Omental fat pad (tissue), 4 donors: Measurements from ENCODE around the gene RAN. TPM values are rescaled to one million over a fixed set of nuclear protein-coding genes. Genes with fewer than 3 reads are reported as not detected.
A peak's percentile ranks its signal among the peaks of the same experiment; 100 is the strongest.
"Not testable (repeated sequence)": the region's sequence is repeated elsewhere in the genome, so short reads cannot be mapped to it uniquely, and the experiment has no call there.

Source experiments
- ATAC-seq: fragments of 150-250 bp; one replicate; pipeline ENCODE4 v1.9.1; 2016; ENCODE audit warnings: mild to moderate bottlenecking, moderate library complexity; ENCODE audit not compliant: low FRiP score
- DNase-seq: peaks from one replicate; pipeline ENCODE4 v3.0.0-alpha.2; 2019; ENCODE audit warnings: low spot score
- total RNA-seq, 4 donors: library from RNA; depleted of rRNA; stranded (reverse); fragments of >200 nt; gene quantifications; one replicate each; pipeline ENCODE4 v1.1.0, GENCODE V29; 2016
- TF ChIP-seq, protein P1 (sequence below), 3 donors: fragments of 450-650 bp; IDR thresholded peaks; one replicate each; pipeline ENCODE4 v1.5.1; 2016 to 2017; ENCODE audit warnings: antibody characterized with exemption in 3 of 3, mild to moderate bottlenecking in 3 of 3, moderate library complexity in 2 of 3

The RAN gene
- total RNA-seq, 4 donors from 2014 or later: 159 to 468 (median 228) TPM

DNA sequence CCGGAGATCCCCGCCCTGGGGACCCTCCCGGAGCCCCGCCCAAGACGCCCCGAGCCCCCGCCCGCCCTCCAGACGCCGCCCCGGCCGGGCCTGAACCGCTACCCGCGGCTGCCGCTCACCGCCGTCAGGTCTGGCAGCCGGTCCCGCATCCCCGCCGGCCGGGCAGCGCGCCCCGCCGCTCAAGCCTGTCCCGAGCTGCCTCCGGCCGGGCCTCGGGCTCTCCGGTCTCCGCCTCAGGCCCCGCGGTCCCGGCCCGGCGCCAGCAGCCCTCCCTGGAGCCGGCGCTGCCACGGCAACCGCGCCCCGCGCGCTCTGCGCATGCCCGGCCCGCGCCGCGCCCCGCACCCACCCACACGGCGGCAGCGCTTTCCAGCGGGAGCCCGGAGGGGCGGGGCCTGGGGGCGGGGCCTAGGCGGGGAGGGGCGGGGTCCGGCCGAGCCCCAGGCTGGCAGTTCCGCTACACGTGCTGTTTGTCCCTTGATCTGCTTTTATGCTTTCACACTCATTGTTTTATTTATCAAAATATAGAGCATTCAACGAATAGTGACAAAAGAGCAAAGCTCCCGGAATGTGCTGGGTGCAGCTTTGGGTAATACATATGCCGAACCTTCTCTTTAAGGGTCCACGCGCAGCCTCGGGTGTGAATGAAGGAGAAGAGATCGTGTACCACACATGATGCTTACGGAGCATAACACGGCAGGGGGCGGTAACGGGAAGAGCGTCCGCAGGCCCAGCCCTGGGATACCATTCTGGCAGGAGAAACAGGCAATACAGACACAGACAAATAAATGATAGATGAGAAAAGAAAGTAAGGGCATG, 32.7 kb upstream of the RAN start, which contains the start of gene STX2:
TSS of gene STX2 (minus strand) at position 300 of the 819 bp plus-strand sequence. CDS start at position 149, 151 bp downstream.
- DNase-seq (peak; percentile 70), ATAC-seq (peak; percentile 97)
- TF ChIP-seq, protein P1, sequence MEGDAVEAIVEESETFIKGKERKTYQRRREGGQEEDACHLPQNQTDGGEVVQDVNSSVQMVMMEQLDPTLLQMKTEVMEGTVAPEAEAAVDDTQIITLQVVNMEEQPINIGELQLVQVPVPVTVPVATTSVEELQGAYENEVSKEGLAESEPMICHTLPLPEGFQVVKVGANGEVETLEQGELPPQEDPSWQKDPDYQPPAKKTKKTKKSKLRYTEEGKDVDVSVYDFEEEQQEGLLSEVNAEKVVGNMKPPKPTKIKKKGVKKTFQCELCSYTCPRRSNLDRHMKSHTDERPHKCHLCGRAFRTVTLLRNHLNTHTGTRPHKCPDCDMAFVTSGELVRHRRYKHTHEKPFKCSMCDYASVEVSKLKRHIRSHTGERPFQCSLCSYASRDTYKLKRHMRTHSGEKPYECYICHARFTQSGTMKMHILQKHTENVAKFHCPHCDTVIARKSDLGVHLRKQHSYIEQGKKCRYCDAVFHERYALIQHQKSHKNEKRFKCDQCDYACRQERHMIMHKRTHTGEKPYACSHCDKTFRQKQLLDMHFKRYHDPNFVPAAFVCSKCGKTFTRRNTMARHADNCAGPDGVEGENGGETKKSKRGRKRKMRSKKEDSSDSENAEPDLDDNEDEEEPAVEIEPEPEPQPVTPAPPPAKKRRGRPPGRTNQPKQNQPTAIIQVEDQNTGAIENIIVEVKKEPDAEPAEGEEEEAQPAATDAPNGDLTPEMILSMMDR (IDR thresholded peaks at IDR 0.05): no peak

DNA sequence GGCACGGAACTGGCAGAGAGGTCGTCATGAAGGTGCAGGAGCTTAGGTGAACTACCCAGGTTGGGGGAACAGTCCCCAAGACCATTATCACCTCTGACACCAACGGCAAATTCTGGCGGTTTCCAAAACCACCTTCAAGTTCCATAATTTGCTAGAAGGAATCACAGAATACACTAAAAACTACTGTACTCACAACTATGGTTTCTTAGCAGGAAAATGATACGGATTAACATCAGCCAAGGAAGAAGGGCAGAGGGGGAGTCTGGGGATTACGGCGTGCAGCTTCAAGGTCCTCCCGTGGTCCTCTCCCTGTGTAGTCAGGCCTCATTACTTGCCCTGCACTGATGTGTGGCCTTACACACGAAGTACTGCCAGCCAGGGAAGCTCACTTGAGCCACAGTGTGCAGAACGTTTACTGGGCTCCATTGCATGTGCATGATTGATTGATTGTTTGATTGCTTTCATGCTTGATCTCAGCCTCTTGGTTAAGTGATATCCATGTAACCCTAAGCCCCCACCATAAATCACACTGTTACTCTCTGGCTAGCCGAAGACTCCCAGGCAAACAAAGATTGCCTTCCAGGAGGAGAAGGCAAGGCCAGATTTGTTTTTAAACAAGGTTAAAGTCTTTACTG, 32.0 kb upstream of the RAN start:
- TF ChIP-seq, protein P1 (IDR thresholded peaks at IDR 0.05): no peak
- DNase-seq: no peak

DNA sequence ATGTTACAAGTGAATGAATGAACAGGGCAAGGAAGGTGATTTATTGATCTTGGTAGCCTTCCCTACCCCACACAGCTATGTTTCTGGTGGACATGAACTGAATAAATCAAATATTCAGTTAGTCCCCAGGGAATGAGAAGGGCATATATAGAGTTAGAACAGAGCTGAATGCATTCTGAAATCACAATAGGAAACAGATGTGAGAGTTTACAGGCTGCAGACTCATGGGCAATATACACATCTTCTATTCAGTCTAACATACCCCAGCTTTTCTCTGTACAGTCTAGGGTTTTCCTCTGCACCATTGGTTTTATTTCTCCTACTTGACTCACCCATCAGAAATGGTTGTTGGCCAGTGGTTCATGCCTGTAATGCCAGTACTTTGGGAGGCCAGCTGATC, 25.5 kb upstream of the RAN start:
- TF ChIP-seq, protein P1 (IDR thresholded peaks at IDR 0.05): no peak
- DNase-seq (no peak), ATAC-seq (no peak)

More for the DNA sequence above, 32.0 kb upstream of the RAN start:
- no peak for ATAC-seq

DNA sequence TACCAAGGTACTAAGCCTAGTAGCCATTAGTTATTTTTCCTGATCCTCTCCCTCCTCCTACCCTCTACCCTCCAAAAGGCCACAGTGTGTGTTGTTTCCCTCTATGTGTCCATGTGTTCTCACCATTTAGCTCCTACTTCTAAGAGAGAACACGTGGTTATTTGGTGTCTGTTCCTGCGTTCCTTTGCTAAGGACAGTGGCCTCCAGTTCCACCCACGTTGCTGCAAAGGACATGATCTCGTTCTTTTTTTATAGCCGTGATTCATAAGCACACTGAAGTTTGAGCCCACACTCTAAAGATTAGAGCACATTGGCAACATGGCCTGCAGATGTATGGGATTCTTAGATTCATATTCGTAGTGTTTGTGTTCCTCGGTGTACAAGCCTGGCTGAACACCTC, 24.8 kb upstream of the RAN start:
- ATAC-seq: no peak
- no peak for DNase-seq
- TF ChIP-seq, protein P1 (IDR thresholded peaks at IDR 0.05): no peak

DNA sequence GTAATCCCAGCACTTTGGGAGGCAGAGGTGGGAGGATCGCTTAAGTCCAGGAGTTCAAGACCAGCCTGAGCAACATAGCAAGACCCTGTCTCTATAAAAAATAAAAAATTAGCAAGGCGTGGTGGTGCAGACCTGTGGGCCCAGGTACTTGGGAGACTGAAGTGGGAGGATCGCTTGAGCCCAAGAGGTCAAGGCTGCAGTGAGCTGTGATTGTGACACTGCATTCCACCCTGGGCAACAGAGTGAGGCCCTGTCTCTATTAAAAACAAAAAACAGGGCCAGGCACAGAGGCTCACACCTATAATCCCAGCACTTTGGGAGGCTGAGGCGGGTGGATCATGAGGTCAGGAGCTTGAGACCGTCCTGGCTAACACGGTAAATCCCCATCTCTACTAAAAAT, 23.8 kb upstream of the RAN start:
- ATAC-seq, DNase-seq: not testable (repeated sequence)

DNA sequence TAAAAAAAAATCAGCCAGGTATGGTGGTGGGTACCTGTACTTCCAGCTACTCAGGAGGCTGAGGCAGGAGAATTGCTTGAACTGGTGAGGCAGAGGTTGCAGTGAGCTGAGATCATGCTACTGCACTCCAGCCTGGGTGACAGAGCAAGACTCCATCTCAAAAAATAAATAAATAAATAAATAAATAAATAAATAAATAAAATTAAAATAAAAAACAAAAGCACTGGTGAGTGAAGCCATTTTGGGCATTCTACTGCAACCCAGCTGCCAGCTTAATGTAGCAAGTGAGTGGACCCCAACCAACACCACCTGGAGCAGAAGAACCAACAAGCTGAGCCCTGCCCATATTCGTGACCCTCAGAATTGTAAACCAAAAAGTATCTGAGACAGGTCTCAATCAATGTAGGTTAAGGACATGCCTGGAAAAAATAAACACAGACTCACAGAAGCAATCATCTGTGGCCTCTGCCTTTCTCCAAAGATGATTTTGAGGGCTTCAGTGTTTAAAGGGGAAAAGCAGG, 23.0 kb upstream of the RAN start:
- DNase-seq, ATAC-seq: not testable (repeated sequence)

DNA sequence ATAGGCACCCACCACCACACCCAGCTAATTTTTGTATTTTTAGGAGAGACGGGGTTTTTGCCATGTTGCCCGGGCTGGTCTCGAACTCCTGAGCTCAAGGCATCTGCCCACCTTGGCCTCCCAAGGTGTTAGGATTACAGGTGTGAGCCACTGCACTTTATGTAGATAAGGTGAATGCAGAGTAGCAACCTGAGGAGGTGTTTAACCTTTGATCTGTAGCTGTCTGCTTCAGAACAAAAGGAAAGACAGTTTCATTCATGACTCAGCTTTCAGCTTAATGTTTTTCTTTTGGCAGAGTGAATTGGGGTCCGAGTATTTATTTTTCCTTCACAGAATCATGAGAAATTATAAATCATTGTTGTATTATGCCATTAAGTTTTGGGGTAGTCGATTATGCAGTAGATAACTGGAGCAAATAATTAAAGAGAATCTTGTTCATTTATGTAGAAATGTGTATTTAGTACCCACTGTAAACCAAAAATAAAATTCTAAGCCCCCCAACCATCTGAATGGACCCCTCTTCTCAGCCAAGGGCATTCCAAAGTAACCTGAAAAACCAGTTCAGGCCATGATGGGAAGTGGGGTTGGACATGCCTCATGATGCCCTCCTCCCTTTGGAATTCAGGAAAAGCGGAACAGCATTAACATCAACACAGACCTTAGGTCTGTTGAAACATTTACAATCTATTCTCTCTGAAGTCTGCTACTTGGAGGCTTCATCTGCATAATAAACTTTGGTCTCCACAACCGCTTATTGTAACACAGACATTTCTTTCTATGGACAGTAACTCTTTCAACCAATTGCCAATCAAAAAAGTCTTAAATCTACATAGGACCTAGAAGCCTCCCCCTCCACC, 22.1 kb upstream of the RAN start:
- DNase-seq: no peak
- ATAC-seq: no peak
- TF ChIP-seq, protein P1 (IDR thresholded peaks at IDR 0.05): no peak
